Pancreas (tissue), 10 donors: ENCODE measurements around the gene B3GAT1. TPM values are rescaled to one million over a fixed set of nuclear protein-coding genes. Genes with fewer than 3 reads are reported as not detected.

Source experiments
- ATAC-seq, 4 donors: fragments of 200-7000 bp; cut with Tn5 transposase; one replicate each; pipeline versions ENCODE4 v1.8.0 to v1.9.1; 2020; ENCODE audit warnings: mild to moderate bottlenecking in 4 of 4, moderate library complexity in 4 of 4
- DNase-seq, 6 donors: peaks; one replicate each; pipeline ENCODE4 v3.0.0-alpha.2; 2020
- FAIRE-seq: peaks from 2 replicates; lab custom pipeline; 2012; peaks lifted over from hg19 to GRCh38; lab: Jason Lieb, UNC
- H3K27ac ChIP-seq, 4 donors: fragments of 200-600 bp; sonication (generic); 1 replicate in 3 of 4; 2 replicates in 1 of 4; pipeline versions ENCODE4 v1.5.0 to v1.8.0; 2020
- H3K27me3 ChIP-seq, 4 donors: fragments of 200-600 bp; one replicate each; pipeline ENCODE4 v1.8.0; 2021
- H3K36me3 ChIP-seq, 3 donors: fragments of 200-600 bp; sonication (generic) in 1 of 3; one replicate each; pipeline versions ENCODE4 v1.5.0 to v1.8.0; 2020 to 2021
- H3K4me1 ChIP-seq, 3 donors: fragments of 200-600 bp; one replicate each; pipeline ENCODE4 v1.8.0; 2021
- H3K4me3 ChIP-seq, 4 donors: fragments of 200-600 bp; sonication (generic) in 2 of 4; one replicate each; pipeline versions ENCODE4 v1.5.0 to v1.8.0; 2020 to 2021
- H3K9me3 ChIP-seq, 4 donors: fragments of 200-600 bp; one replicate each; pipeline ENCODE4 v1.8.0; 2021
- CTCF ChIP-seq, 4 donors: fragments of 200-600 bp; sonication (generic) in 3 of 4; IDR thresholded peaks; one replicate each; pipeline versions ENCODE4 v1.5.0 to v1.8.0; 2021; ENCODE audit warnings: antibody characterized with exemption in 4 of 4
- WGBS, 2 donors: extraction: QIAGEN DNeasy Blood & Tissue Kit; methylation state at CpG; one replicate each; pipeline ENCODE4 v1.1.7; 2013; 5-methylcytosine and 5-hydroxymethylcytosine counted together
- intact Hi-C, 3 donors: fragments of 100-400 bp; cut with DNase I; formaldehyde crosslinking; loops; one replicate each; pipeline versions ENCODE4 v1.11.1 to v1.14.2; 2022
- polyA plus RNA-seq, 2 donors: library from polyadenylated mRNA; stranded (reverse); fragments of 200-250 nt; gene quantifications; one replicate each; pipeline ENCODE4 v1.2.3, GENCODE V29; 2013
- total RNA-seq, 6 donors: library from RNA; stranded (reverse); fragmentation: NEBNext Ultra II Directional in 4 of 6; extraction: Animal tissue kit (Norgen Biotek cat#: 25700) in 4 of 6; gene quantifications; one replicate each; pipeline versions ENCODE4 v1.2.1 to v1.2.4, GENCODE V29; 2021 to 2023
- donor health status: healthy with polysubstance abuse.
- donor health status: DM: no; HTN: no; CAD: no; lungs with moderate emphysema.
- donor health status: DM: no; HTN: no; CAD: no.
- donor health status: control.
- donor health status: control.
- donor health status: Bipolar disorder and iron deficiency.
- donor health status: DM: yes; HTN: yes; CAD: no.
- donor health status: DM: no; HTN: no; CAD: no.
- donor health status: DM: no; HTN: no; CAD: no.
- donor health status: DM: yes; HTN: yes; CAD: no.

B3GAT1 gene
- total and polyA plus RNA-seq, 8 donors: 0.08 to 1.3 (median 0.20) TPM

DNA sequence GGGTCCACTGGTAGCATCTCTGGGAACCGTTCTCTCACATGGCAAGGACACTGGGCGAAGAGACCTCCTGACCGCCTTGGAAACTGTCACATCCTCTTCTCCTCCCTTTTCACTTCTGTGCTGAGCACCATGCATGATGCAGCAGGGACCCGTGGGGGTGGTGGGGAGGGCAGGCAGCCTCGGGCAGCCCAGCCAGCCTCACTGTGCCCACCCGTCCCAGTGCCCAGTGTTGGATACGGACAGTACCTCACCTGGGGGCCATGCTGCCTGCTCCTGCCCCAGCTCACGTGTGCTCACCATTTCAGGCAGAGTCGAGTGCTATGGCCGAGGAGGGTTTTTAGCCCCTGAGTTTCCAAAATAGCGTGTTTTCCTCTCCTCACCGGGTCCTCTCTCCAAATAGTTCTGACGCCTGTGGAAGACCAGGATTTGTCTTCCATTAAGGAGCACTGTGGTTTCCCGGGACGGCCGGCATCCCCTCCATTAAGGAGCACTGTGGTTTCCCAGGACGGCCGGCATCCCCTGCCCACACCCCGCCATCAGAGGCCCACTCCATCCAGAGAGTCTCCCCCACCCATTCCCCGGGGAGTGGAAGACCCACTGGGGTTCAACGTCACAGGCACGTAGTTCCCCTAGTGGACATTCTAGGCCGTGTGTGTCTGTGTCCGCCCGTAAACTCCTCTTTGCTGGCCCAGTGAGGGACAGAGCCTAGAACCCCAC is 22.4 kb downstream of the B3GAT1 start:
- no peak for ATAC-seq
- FAIRE-seq: no peak
- Histone ChIP-seq H3K27ac (no peak overlapping the region), H3K4me1 (no peaks in the 10 kb centered on the region), H3K27me3 (no peaks in the 10 kb centered on the region), H3K9me3 (no peaks in the 10 kb centered on the region), H3K36me3 (no peaks in the 10 kb centered on the region), H3K4me3 (no peak overlapping the region)
- WGBS, 2 donors: 65 to 83% methylated on average over 23 to 25 of the region's 25 CpGs
- no peak for TF ChIP-seq CTCF (IDR thresholded peaks at IDR 0.05)
- intact Hi-C loops: no loop called here
- peak in 2 of 6 donors; percentile 9 to 52 for DNase-seq

DNA sequence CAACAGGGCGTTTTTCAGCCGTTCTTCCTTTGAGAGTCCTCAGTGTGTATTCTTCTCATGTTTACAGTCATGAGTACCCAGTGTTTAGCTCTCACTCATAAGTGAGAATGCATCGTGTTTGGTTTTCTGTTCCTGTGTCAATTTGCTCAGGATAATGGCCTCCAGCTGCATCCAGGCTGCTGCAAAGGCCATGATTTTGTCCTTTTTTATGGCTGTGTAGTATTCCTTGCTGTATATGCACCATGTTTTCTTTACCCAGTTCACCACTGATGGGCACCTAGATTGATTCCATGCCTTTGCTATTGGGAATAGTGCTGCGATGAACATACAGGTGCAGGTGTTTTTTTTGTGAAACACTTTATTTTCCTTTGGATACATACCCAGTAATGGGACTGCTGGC is 23.5 kb downstream of the B3GAT1 start:
- 65 to 71% methylated on average over 4 of the region's 4 CpGs for WGBS, 2 donors
- DNase-seq (no peak), FAIRE-seq (no peak), ATAC-seq (no peak)
- H3K27me3 ChIP-seq: no peaks in the 10 kb centered on the region
- no peaks in the 10 kb centered on the region for H3K4me1 ChIP-seq
- intact Hi-C loops: no loop called here
- no peak for TF ChIP-seq CTCF (IDR thresholded peaks at IDR 0.05)
- no peaks in the 10 kb centered on the region for H3K9me3 ChIP-seq
- H3K36me3 ChIP-seq: no peaks in the 10 kb centered on the region
- no peak overlapping the region for H3K27ac ChIP-seq
- no peak overlapping the region for H3K4me3 ChIP-seq

DNA sequence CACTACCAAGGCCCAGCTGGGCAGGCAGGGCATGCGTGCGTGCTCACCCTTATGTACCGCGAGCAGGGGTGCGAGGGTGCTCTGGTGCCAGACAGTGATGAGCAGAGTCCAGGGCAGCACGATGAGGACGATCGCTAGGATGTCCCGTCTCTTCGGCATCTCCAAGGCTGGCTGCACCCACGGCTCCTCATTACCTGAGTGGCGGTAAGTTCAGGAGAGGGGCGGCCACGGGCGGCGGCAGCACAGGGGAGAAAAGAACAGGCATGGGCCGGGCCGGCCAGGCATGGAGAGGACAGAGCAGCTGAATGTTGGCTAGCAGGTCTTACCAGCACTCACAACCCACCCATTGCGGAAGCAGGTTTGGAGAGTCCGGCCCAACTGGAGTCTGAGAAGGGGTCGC is 24.5 kb downstream of the B3GAT1 start:
- intact Hi-C loops: no loop called here
- Histone ChIP-seq H3K9me3 (no peaks in the 10 kb centered on the region), H3K27me3 (no peaks in the 10 kb centered on the region), H3K4me1 (no peaks in the 10 kb centered on the region), H3K36me3 (no peaks in the 10 kb centered on the region), H3K27ac (no peak overlapping the region), H3K4me3 (no peak overlapping the region)
- 82 to 89% methylated on average over 21 of the region's 21 CpGs for WGBS, 2 donors
- ATAC-seq: no peak
- no peak for FAIRE-seq
- DNase-seq: peak in 1 of 6 donors; percentile 48
- TF ChIP-seq CTCF (IDR thresholded peaks at IDR 0.05): no peak

DNA sequence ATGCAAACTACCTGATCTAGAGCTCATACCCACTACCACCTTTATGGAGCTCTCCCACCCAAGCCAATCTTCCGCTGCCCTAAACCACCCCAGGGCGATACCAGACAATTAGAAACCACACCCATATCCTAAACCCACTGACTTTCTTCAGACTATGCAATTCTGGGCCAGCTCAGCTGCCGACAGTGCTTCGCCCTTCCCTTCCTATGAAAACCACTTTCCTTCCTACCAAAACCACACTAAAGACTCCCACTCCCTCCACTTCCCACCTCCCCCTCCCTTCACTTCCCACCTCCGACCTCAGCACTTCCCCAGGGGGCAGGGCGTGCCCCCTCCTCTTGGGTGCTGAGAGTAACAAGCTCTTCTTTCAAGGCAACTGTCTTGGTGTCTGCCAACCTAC is 25.1 kb downstream of the B3GAT1 start:
- H3K4me3 ChIP-seq: no peak overlapping the region
- intact Hi-C loops: no loop called here
- H3K27ac ChIP-seq: no peak overlapping the region
- no peaks in the 10 kb centered on the region for H3K9me3 ChIP-seq
- H3K4me1 ChIP-seq: no peaks in the 10 kb centered on the region
- DNase-seq (peak in 1 of 6 donors; percentile 14), ATAC-seq (no peak), FAIRE-seq (no peak)
- no peak for TF ChIP-seq CTCF (IDR thresholded peaks at IDR 0.05)
- no peaks in the 10 kb centered on the region for H3K36me3 ChIP-seq
- H3K27me3 ChIP-seq: no peaks in the 10 kb centered on the region
- 61 to 74% methylated on average over 6 of the region's 6 CpGs for WGBS, 2 donors
